HG02678 (cell line): ENCODE data around the gene HPGDS.

ENCODE experiments used
- ATAC-seq: cut with Tn5 transposase; IDR thresholded peaks from one replicate; pipeline ENCODE4 v1.9.1; 2021; ENCODE audit warnings: mild to moderate bottlenecking, moderate library complexity; ENCODE audit not compliant: unreplicated experiment

Gene HPGDS

GRCh38 chr4:94262163-94263016 lies 80.2 kb downstream of the HPGDS start:
- ATAC-seq = no peak

- no peak for ATAC-seq
Measured at GRCh38 chr4:94256828-94257227, 85.8 kb downstream of the HPGDS start.

GRCh38 chr4:94256144-94256783 lies 86.4 kb downstream of the HPGDS start:
- no peak for ATAC-seq

- no peak for ATAC-seq
Measured at GRCh38 chr4:94253036-94253435, 89.6 kb downstream of the HPGDS start.

- no peak for ATAC-seq
Measured at GRCh38 chr4:94251094-94251493, 91.5 kb downstream of the HPGDS start.
